ENCODE measurements around the gene C17orf113. TPM values are rescaled to one million over a fixed set of nuclear protein-coding genes. Genes with fewer than 3 reads are reported as not detected.

Gene C17orf113
- 0.50 to 0.84 TPM (median 0.68 TPM) in 5 replicates for total RNA-seq (2022; extraction: Qiagen RNA extraction)

GRCh38 chr17:42050393-42051012 lies at the start of gene C17orf113:
C17orf113 (minus strand) TSS chr17:42050601; CDS start chr17:42043376, 7,225 bp downstream.

GRCh38 chr17:42097691-42098631 lies 47.6 kb upstream of the C17orf113 start, which contains the start of gene ZNF385C:
ZNF385C (minus strand) TSS chr17:42098473; CDS start chr17:42063056, 35,417 bp downstream.

GRCh38 chr17:42019509-42020404 lies 30.6 kb downstream of the C17orf113 start, which contains the start of gene NKIRAS2:
NKIRAS2 (plus strand) TSS chr17:42020090; CDS start chr17:42021578, 1,488 bp downstream.

GRCh38 chr17:42016941-42017865 lies 33.2 kb downstream of the C17orf113 start, which contains the start of gene DNAJC7:
DNAJC7 (minus strand) TSS chr17:42017439; CDS start chr17:42017416, 23 bp downstream.

Other genes with a start within 250 kb of the C17orf113 start
- gene P3H4, start 238.7 kb downstream of the C17orf113 start, total RNA-seq (2022; extraction: Qiagen RNA extraction): 25.6 to 36.5 TPM (median 33.6 TPM) in 5 replicates
- 84.8 to 112 TPM (median 102 TPM) in 5 replicates for gene FKBP10, start 237.6 kb downstream of the C17orf113 start, total RNA-seq (2022; extraction: Qiagen RNA extraction)
- 102 to 111 TPM (median 106 TPM) in 5 replicates for gene NT5C3B, start 214.4 kb downstream of the C17orf113 start, total RNA-seq (2022; extraction: Qiagen RNA extraction)
- 0.10 to 0.18 TPM (median 0.12 TPM) in 3 of 5 replicates, not detected in the others for gene KLHL10, start 212.8 kb downstream of the C17orf113 start, total RNA-seq (2022; extraction: Qiagen RNA extraction)
- gene KLHL11, start 185.2 kb downstream of the C17orf113 start, total RNA-seq (2022; extraction: Qiagen RNA extraction): 2.0 to 3.0 TPM (median 2.9 TPM) in 5 replicates
- gene ACLY, start 131.7 kb downstream of the C17orf113 start, total RNA-seq (2022; extraction: Qiagen RNA extraction): 244 to 274 TPM (median 269 TPM) in 5 replicates
- gene ODAD4, start 120.0 kb downstream of the C17orf113 start, total RNA-seq (2022; extraction: Qiagen RNA extraction): 1.2 to 1.8 TPM (median 1.4 TPM) in 5 replicates
- 56.2 to 72.6 TPM (median 69.8 TPM) in 5 replicates for gene CNP, start 83.8 kb downstream of the C17orf113 start, total RNA-seq (2022; extraction: Qiagen RNA extraction)
- 112 to 117 TPM (median 114 TPM) in 5 replicates for gene DNAJC7, start 33.2 kb downstream of the C17orf113 start, total RNA-seq (2022; extraction: Qiagen RNA extraction)
- gene NKIRAS2, start 30.5 kb downstream of the C17orf113 start, total RNA-seq (2022; extraction: Qiagen RNA extraction): 41.3 to 47.2 TPM (median 43.7 TPM) in 5 replicates
- 0.15 to 0.29 TPM (median 0.16 TPM) in 5 replicates for gene ZNF385C, start 47.9 kb upstream of the C17orf113 start, total RNA-seq (2022; extraction: Qiagen RNA extraction)
- 0.25 to 0.66 TPM (median 0.45 TPM) in 5 replicates for gene DHX58, start 62.1 kb upstream of the C17orf113 start, total RNA-seq (2022; extraction: Qiagen RNA extraction)
- 35.2 to 51.5 TPM (median 44.8 TPM) in 5 replicates for gene KAT2A, start 70.8 kb upstream of the C17orf113 start, total RNA-seq (2022; extraction: Qiagen RNA extraction)
- gene HSPB9, start 72.2 kb upstream of the C17orf113 start, total RNA-seq (2022; extraction: Qiagen RNA extraction): not detected in 5 replicates
- 221 to 267 TPM (median 261 TPM) in 5 replicates for gene RAB5C, start 104.4 kb upstream of the C17orf113 start, total RNA-seq (2022; extraction: Qiagen RNA extraction)
- gene KCNH4, start 130.5 kb upstream of the C17orf113 start, total RNA-seq (2022; extraction: Qiagen RNA extraction): 0.28 to 0.48 TPM (median 0.41 TPM) in 5 replicates
- 0.44 TPM in 1 of 5 replicates, not detected in the others for gene HCRT, start 134.9 kb upstream of the C17orf113 start, total RNA-seq (2022; extraction: Qiagen RNA extraction)
- gene GHDC, start 143.9 kb upstream of the C17orf113 start, total RNA-seq (2022; extraction: Qiagen RNA extraction): 16.2 to 21.3 TPM (median 20.1 TPM) in 5 replicates
- gene STAT5B, start 225.8 kb upstream of the C17orf113 start, total RNA-seq (2022; extraction: Qiagen RNA extraction): 22.1 to 30.7 TPM (median 27.2 TPM) in 5 replicates
- 5.5 to 7.8 TPM (median 6.2 TPM) in 5 replicates for gene STAT5A, start 237.9 kb upstream of the C17orf113 start, total RNA-seq (2022; extraction: Qiagen RNA extraction)

All from A549 treated with Mapracorat at 1 μM for 4 hours (cell line).